SU-DHL-6 (cell line): ENCODE measurements around the gene PPP2R2C.

Experiments
- H2AFZ ChIP-seq: fragments of 200-600 bp; sonication (generic); 2 replicates; pipeline ENCODE4 v1.6.1; 2014; ENCODE audit warnings: low read depth, mild to moderate bottlenecking, moderate library complexity, mixed read lengths, antibody characterized with exemption, low read length; ENCODE audit not compliant: severe bottlenecking
- H3F3A ChIP-seq: fragments of 200-600 bp; shearing (Covaris generic); 2 replicates; pipeline ENCODE4 v1.6.0; 2016; ENCODE audit warnings: antibody characterized with exemption, mild to moderate bottlenecking; ENCODE audit not compliant: insufficient read depth
- H3K27ac ChIP-seq: fragments of 200-600 bp; sonication (generic); 2 replicates; pipeline ENCODE4 v1.5.1; 2016; ENCODE audit warnings: low read depth, mild to moderate bottlenecking, low read length, moderate library complexity, mixed read lengths
- H3K27me3 ChIP-seq: fragments of 200-600 bp; sonication (generic), shearing (Covaris generic); 2 replicates; pipeline ENCODE4 v1.6.0; 2014; ENCODE audit warnings: mild to moderate bottlenecking, low read length
- H3K36me3 ChIP-seq: fragments of 200-600 bp; sonication (generic); 2 replicates; pipeline ENCODE4 v1.6.1; 2014; ENCODE audit warnings: mild to moderate bottlenecking, low read length, mixed read lengths
- H3K4me2 ChIP-seq: fragments of 300-600, 200-600 bp; shearing (Covaris generic), sonication (generic); 2 replicates; pipeline ENCODE4 v1.6.0; 2014; ENCODE audit warnings: low read length, low read depth, mild to moderate bottlenecking; ENCODE audit not compliant: poor library complexity, severe bottlenecking
- H3K4me3 ChIP-seq: fragments of 200-600 bp; sonication (generic); 2 replicates; pipeline ENCODE4 v1.5.1; 2014; ENCODE audit warnings: antibody characterized with exemption, low read length, mild to moderate bottlenecking, mixed read lengths; ENCODE audit not compliant: insufficient read depth, poor library complexity, severe bottlenecking
- H3K79me2 ChIP-seq: fragments of 200-600 bp; sonication (generic); 2 replicates; pipeline ENCODE4 v1.6.1; 2014; ENCODE audit warnings: mild to moderate bottlenecking, low read length, moderate library complexity; ENCODE audit not compliant: insufficient read depth
- H3K9ac ChIP-seq: fragments of 200-600 bp; sonication (generic); 2 replicates; pipeline ENCODE4 v1.7.0; 2014; ENCODE audit warnings: mild to moderate bottlenecking, low read length
- H3K9me2 ChIP-seq: fragments of 200-600 bp; sonication (generic); replicated peaks from 2 replicates; pipeline ENCODE4 v1.6.1; 2014; ENCODE audit warnings: low read length; ENCODE audit not compliant: insufficient read depth
- H3K9me3 ChIP-seq: fragments of 200-600 bp; sonication (generic); 2 replicates; pipeline ENCODE4 v1.6.1; 2014; ENCODE audit warnings: low read length, mixed read lengths; ENCODE audit not compliant: insufficient read depth
- H4K20me1 ChIP-seq: fragments of 200-600 bp; sonication (generic); 2 replicates; pipeline ENCODE4 v1.6.1; 2014; ENCODE audit warnings: low read depth, mild to moderate bottlenecking, antibody characterized with exemption, low read length, moderate library complexity, mixed read lengths
- EZH2phosphoT487 ChIP-seq: fragments of 200-600 bp; sonication (generic), shearing (Covaris generic); conservative IDR thresholded peaks from 2 replicates; pipeline ENCODE4 v1.6.1; 2018; ENCODE audit warnings: mild to moderate bottlenecking, antibody characterized with exemption, low read length, moderate library complexity, mixed read lengths
- TF ChIP-seq, protein P1 (sequence below): fragments of 200-600 bp; sonication (generic); IDR thresholded peaks from one replicate; pipeline ENCODE4 v1.5.1; 2017; ENCODE audit warnings: antibody characterized with exemption, mild to moderate bottlenecking, low read length, moderate library complexity; ENCODE audit not compliant: insufficient read depth, poor library complexity, severe bottlenecking

The PPP2R2C gene

DNA sequence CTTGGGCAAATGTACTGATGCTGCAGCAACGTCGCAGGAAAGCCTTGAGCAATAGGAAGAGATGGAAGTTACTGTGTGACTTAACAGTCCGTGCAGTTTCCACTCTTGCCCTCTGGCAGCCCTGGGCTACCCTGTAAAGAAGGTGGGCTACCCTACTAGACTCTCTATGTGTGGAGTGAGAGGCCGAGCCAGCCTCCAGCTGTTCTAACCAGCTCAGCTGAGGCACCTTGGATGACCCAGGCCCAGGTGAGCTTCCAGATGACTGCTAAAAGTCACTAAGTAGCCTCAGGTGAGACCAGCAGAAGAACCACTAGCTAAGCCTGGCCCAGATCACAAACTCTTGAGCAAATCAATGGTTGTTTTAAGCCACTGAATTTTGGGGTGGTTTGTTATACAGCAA, 34.9 kb upstream of the PPP2R2C start:
- no peaks in the 10 kb centered on the region for H3F3A ChIP-seq
- H3K9ac ChIP-seq: no peak overlapping the region
- no peaks in the 10 kb centered on the region for H3K79me2 ChIP-seq
- H3K4me2 ChIP-seq: no peak overlapping the region
- no peaks in the 10 kb centered on the region for H3K9me3 ChIP-seq
- no peak overlapping the region for H3K27ac ChIP-seq
- H4K20me1 ChIP-seq: no peaks in the 10 kb centered on the region
- TF ChIP-seq, protein P1, sequence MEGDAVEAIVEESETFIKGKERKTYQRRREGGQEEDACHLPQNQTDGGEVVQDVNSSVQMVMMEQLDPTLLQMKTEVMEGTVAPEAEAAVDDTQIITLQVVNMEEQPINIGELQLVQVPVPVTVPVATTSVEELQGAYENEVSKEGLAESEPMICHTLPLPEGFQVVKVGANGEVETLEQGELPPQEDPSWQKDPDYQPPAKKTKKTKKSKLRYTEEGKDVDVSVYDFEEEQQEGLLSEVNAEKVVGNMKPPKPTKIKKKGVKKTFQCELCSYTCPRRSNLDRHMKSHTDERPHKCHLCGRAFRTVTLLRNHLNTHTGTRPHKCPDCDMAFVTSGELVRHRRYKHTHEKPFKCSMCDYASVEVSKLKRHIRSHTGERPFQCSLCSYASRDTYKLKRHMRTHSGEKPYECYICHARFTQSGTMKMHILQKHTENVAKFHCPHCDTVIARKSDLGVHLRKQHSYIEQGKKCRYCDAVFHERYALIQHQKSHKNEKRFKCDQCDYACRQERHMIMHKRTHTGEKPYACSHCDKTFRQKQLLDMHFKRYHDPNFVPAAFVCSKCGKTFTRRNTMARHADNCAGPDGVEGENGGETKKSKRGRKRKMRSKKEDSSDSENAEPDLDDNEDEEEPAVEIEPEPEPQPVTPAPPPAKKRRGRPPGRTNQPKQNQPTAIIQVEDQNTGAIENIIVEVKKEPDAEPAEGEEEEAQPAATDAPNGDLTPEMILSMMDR: no peak
- no peak for TF ChIP-seq EZH2phosphoT487
- H3K36me3 ChIP-seq: no peaks in the 10 kb centered on the region
- H3K9me2 ChIP-seq: no peaks in the 10 kb centered on the region
- H3K27me3 ChIP-seq: no peaks in the 10 kb centered on the region
- H2AFZ ChIP-seq: no peak overlapping the region
- H3K4me3 ChIP-seq: no peak overlapping the region

DNA sequence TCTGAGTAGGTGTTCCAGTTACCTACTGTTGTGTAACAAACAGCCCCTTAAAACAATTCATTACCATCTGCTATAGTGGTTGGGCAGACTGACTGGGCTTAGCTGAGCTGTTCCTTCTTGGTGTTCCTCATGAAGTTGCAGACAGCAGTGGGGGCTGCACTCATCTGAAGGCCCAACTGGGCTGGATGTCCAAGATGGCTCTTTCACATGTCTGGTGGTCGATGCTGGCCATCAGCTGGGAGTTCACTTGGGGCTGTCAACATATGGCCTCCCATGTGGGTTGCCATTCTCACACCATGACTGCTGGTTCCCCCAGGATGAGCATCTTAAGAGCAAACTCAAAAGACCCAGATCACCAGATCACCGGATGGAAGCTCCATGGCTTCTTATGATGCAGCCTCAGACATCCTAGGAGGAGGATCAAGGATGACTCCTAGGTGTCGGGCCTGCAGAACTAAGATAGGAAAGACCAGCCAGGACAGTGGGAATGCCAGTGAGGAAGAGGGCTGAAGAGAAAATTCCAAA, 34.3 kb upstream of the PPP2R2C start:
- no peaks in the 10 kb centered on the region for H3K9me2 ChIP-seq

DNA sequence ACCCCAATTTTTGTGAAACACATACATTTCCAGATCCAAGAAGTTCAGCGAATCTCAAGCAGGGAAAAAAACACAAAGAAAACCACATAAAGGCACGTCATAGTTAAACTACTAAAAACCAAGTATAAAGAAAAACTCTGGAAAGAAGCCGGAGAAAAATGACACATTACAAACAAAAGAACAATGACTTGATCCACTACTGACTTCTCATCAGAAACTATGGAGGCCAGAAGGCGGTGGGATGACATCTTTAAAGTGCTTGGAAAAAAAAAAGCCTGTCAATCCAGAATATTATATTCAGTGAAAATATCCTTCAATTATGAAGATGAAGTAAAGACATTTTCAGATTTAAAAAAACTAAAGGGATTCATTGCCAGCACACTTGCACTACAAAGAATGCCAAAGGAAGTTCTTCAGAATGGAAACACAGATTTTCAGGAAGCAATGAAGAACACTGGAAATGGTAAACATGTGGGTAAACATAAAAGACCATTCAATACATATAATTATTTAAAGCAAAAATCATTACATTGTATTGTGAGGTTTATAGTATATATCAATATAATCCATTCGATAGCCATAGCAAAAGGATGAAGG, 32.6 kb upstream of the PPP2R2C start:
- Histone ChIP-seq H3K9me3 (no peaks in the 10 kb centered on the region), H3K36me3 (no peaks in the 10 kb centered on the region), H3K9ac (no peak overlapping the region), H3K27me3 (no peaks in the 10 kb centered on the region), H2AFZ (no peak overlapping the region), H3K27ac (no peak overlapping the region), H3F3A (no peaks in the 10 kb centered on the region), H3K9me2 (no peaks in the 10 kb centered on the region), H3K4me3 (no peak overlapping the region), H3K79me2 (no peaks in the 10 kb centered on the region), H3K4me2 (no peak overlapping the region), H4K20me1 (no peaks in the 10 kb centered on the region)
- TF ChIP-seq, protein P1: no peak
- no peak for TF ChIP-seq EZH2phosphoT487

More for the DNA sequence above, 34.3 kb upstream of the PPP2R2C start:
- H3K79me2 ChIP-seq: no peaks in the 10 kb centered on the region
- H3K4me3 ChIP-seq: no peak overlapping the region
- H3K4me2 ChIP-seq: no peak overlapping the region
- H3K36me3 ChIP-seq: no peaks in the 10 kb centered on the region
- H2AFZ ChIP-seq: no peak overlapping the region
- TF ChIP-seq, protein P1: no peak
- no peak for TF ChIP-seq EZH2phosphoT487
- H3F3A ChIP-seq: no peaks in the 10 kb centered on the region
- no peaks in the 10 kb centered on the region for H3K27me3 ChIP-seq
- H3K27ac ChIP-seq: no peak overlapping the region
- no peak overlapping the region for H3K9ac ChIP-seq
- no peaks in the 10 kb centered on the region for H4K20me1 ChIP-seq
- H3K9me3 ChIP-seq: no peaks in the 10 kb centered on the region
